Stimulated activated CD8-positive, alpha-beta memory T cell treated with anti-CD3 and anti-CD28 coated beads, Interleukin-15, amount 100 ng/mL, for 4 hours (primary cell): ENCODE results near the gene TMEM234.

Experiments used
- DNase-seq, 2 donors: peaks; one replicate each; pipeline ENCODE4 v3.0.0-alpha.2; 2020; ENCODE audit warnings: low read depth in 2 of 2

The TMEM234 gene

DNA sequence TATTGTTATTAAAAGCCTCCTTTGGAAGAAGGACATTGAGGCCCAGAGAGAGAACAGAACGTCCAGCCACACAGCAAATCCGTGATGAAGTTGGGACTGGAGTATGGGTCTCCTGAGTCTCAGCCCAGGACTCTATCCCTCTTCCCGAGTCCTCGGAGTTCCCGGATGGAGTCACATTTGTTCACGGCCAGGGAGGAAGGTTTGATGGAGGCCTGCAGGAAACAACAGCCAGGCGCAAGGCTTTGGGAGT, 43.0 kb downstream of the TMEM234 start:
- no peak for DNase-seq

DNA sequence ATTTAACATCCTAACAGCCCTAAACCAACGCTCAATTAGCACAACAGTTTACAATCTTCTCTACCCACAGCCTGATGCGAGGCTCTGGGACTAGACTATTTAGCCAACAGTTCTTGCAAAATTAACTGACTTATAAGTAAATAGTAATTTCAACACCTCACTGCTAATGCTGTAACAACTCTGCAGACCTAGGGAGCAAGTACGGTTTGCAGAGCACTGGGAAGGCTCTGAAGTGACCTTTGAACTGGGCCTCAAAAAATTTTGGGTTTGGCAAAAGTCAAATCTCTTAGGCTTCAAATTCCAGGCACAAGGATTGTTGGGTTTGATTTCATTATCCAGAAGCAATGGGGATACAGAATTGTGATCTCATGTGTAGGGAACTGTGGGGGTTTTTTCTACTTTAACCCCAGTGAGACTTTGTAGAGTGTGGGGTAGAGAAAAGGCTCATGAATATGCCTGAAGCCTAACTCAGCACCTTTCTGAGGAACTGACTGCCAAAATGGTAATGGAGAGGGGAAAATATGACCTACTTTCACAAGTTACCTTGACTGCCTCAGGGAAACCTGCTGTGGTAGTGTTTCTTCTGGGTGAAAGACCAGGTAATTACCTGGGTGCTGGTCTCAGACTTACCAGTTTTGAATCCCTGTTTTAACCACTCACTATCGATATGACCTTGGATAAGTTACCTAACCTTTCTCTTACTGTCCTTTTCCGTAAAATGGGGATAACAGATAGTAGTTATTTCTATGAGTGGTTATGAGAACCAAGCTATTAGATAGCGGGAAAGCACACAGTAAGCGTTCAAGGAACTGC, 43.6 kb downstream of the TMEM234 start:
- no peak for DNase-seq

DNA sequence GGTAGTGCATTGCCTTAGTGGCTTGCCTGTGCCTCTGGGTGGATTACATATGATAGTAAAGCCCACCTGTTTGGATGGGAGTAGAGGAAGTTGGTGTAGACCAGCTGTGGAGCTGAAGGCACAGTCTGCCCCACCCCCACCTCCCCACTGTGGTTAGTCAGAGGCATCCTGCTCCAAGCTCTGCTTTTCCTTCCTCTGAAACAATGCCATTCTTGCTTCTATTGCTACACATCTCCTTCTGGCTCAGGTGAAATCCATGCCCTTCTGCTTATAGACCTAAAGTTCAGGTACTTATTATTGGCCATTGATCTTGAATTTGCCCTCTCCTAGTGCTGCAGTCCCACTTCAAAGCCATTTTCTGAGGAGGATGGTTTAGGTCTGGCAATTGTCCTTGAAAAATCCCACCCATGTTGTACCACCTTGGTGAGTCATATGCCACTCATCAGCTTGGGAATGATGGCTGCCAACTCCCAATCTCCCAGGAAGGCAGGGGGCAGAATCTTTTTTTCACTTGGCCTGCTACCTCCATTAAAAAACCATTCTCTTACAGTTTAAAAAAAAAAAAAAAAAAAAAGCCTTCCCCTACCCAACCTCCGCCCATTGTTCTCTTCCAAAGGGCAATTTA, 49.4 kb downstream of the TMEM234 start:
- no peak for DNase-seq

DNA sequence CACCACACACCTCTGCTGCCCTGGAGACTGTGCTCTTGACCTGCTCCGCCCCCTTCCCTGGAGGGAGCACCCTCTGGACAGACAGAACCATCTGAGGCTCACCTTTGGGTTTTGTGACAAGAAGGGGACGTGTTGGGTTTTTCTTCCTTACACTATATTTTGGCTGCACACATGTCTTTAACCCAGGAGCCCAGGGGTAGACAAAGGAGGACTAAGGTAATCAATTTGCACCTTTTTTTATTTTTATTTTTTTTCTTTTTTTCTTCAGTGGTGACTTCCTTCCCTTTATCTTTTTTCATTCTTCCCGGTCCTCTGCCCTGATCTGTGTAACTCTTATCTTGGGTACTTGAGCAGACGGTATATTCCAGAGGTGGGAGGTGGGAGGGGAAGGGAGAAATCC, 51.2 kb downstream of the TMEM234 start:
- DNase-seq: no peak
